GM23248 (cell line): Measurements from ENCODE around the gene SMCO1.

Experiments used
- EZH2 ChIP-seq: fragments of 200-600 bp; sonication (generic); IDR thresholded peaks from 2 replicates; pipeline ENCODE4 v1.6.1; 2018; ENCODE audit warnings: antibody characterized with exemption, mild to moderate bottlenecking; ENCODE audit not compliant: insufficient read depth, poor library complexity, severe bottlenecking
- EZH2phosphoT487 ChIP-seq: fragments of 200-600 bp; sonication (generic); IDR thresholded peaks from 2 replicates; pipeline ENCODE4 v1.6.1; 2018; ENCODE audit warnings: antibody characterized with exemption, moderate library complexity, mild to moderate bottlenecking, low read depth; ENCODE audit not compliant: insufficient read depth

- no peak for TF ChIP-seq EZH2phosphoT487
- no peak for TF ChIP-seq EZH2
Observed at GRCh38 chr3:196514913-196515621, at the start of gene SMCO1.
